ENCODE data around the gene TBC1D19.

GRCh38 chr4:26726655-26727387, 142.9 kb downstream of the TBC1D19 start:
- no peak for TF ChIP-seq CTCF (IDR thresholded peaks at IDR 0.05)
- TF ChIP-seq POLR2AphosphoS5 (IDR thresholded peaks at IDR 0.05; ENCODE audit: low read depth, low read length) = no peak

Data from Panc1 (cell line).